ENCODE results near the gene INF2.

INF2 gene

DNA sequence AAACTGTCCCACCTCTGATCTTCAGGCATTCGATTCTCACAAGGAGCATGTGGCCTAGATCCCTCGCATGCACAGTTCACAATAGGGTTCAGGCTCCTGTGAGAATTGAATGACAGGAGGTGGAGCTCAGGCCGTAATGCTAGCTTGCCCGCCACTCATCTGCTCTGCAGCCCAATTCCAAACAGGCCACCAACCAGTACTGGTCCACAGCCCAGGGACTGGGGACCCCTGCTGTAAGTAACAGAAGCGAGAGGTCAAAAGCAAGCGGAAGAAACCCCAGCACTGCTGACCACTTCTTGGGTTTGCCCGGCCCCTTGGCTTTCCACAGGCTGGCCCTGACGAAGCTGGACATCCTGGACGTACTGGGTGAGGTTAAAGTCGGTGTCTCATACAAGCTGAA, 55.1 kb downstream of the INF2 start (continued):
- no peak for TF ChIP-seq RARB (CRISPR knock-in tag; IDR thresholded peaks at IDR 0.05)
- no peak for TF ChIP-seq CSDC2 (CRISPR knock-in tag; IDR thresholded peaks at IDR 0.05)
- no peak for TF ChIP-seq ISL1 (CRISPR knock-in tag; IDR thresholded peaks at IDR 0.05)

DNA sequence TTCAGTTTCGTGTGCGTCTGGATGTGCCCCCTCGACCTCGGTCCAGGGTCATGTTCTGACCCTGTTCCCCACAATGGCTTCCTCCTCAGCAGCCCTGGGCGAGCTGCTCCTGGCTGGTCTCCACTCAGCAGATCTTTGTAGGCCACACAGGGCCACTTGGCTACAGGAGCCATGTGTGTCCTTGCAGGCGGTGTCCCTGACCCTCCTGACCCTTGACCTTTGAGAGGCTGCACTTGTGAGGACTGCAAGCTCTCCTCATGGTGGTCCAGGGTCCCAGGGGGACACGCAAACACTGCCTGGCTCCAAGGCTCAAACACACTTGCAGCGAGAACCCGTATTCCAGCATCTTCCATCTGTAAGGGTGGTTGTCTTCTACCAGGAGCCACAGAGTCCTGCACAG, 56.0 kb downstream of the INF2 start:
- no peak for TF ChIP-seq ARNTL (CRISPR knock-in tag; IDR thresholded peaks at IDR 0.05; ENCODE audit: borderline replicate concordance, low read depth)
- no peak for TF ChIP-seq SNAI2 (CRISPR knock-in tag; IDR thresholded peaks at IDR 0.05)
- TF ChIP-seq, protein P1, sequence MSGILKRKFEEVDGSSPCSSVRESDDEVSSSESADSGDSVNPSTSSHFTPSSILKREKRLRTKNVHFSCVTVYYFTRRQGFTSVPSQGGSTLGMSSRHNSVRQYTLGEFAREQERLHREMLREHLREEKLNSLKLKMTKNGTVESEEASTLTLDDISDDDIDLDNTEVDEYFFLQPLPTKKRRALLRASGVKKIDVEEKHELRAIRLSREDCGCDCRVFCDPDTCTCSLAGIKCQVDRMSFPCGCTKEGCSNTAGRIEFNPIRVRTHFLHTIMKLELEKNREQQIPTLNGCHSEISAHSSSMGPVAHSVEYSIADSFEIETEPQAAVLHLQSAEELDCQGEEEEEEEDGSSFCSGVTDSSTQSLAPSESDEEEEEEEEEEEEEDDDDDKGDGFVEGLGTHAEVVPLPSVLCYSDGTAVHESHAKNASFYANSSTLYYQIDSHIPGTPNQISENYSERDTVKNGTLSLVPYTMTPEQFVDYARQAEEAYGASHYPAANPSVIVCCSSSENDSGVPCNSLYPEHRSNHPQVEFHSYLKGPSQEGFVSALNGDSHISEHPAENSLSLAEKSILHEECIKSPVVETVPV (CRISPR knock-in tag; IDR thresholded peaks at IDR 0.05): no peak
- TF ChIP-seq ESRRG (CRISPR knock-in tag; IDR thresholded peaks at IDR 0.05): no peak
- TF ChIP-seq CSDC2 (CRISPR knock-in tag; IDR thresholded peaks at IDR 0.05): no peak
- TF ChIP-seq GLIS3 (CRISPR knock-in tag; IDR thresholded peaks at IDR 0.05): no peak
- no peak for TF ChIP-seq TCF4 (CRISPR knock-in tag; IDR thresholded peaks at IDR 0.05; ENCODE audit: borderline replicate concordance)
- TF ChIP-seq ZC3H10 (CRISPR knock-in tag; IDR thresholded peaks at IDR 0.05): no peak
- no peak for TF ChIP-seq ZFP3 (CRISPR knock-in tag; IDR thresholded peaks at IDR 0.05)
- TF ChIP-seq ZNF8 (CRISPR knock-in tag; IDR thresholded peaks at IDR 0.05): no peak
- TF ChIP-seq, protein P2, sequence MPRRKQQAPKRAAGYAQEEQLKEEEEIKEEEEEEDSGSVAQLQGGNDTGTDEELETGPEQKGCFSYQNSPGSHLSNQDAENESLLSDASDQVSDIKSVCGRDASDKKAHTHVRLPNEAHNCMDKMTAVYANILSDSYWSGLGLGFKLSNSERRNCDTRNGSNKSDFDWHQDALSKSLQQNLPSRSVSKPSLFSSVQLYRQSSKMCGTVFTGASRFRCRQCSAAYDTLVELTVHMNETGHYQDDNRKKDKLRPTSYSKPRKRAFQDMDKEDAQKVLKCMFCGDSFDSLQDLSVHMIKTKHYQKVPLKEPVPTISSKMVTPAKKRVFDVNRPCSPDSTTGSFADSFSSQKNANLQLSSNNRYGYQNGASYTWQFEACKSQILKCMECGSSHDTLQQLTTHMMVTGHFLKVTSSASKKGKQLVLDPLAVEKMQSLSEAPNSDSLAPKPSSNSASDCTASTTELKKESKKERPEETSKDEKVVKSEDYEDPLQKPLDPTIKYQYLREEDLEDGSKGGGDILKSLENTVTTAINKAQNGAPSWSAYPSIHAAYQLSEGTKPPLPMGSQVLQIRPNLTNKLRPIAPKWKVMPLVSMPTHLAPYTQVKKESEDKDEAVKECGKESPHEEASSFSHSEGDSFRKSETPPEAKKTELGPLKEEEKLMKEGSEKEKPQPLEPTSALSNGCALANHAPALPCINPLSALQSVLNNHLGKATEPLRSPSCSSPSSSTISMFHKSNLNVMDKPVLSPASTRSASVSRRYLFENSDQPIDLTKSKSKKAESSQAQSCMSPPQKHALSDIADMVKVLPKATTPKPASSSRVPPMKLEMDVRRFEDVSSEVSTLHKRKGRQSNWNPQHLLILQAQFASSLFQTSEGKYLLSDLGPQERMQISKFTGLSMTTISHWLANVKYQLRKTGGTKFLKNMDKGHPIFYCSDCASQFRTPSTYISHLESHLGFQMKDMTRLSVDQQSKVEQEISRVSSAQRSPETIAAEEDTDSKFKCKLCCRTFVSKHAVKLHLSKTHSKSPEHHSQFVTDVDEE (CRISPR knock-in tag; IDR thresholded peaks at IDR 0.05): no peak
- no peak for TF ChIP-seq RARB (CRISPR knock-in tag; IDR thresholded peaks at IDR 0.05)
- no peak for TF ChIP-seq ZNF565 (CRISPR knock-in tag; conservative IDR thresholded peaks at IDR 0.05; ENCODE audit: low read depth)
- no peak for TF ChIP-seq TOX (CRISPR knock-in tag; IDR thresholded peaks at IDR 0.05; ENCODE audit: borderline replicate concordance)
- TF ChIP-seq PPARA (CRISPR knock-in tag; IDR thresholded peaks at IDR 0.05; ENCODE audit: borderline replicate concordance): no peak

DNA sequence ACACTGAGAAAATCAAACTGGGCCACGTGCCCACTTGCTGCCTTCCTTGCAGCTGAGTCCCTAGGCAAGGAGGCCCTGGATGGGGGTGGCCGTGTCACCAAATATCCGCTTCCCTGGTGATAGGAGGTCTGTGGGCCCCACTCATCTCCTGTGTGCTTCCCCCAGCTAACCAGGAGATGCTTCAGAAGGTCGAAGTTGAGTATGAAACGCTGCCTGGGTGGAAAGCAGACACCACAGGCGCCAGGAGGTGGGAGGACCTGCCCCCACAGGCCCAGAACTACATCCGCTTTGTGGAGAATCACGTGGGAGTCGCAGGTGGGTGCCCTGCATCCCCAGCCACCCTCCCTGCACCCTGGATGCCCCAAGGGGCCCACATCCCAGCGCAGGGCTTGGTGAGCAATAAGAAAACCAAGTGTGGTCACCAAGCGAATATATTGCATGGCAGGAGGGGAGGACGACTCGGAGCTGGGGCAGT, 56.7 kb downstream of the INF2 start:
- ATAC-seq: no peak
- TF ChIP-seq ISL1 (CRISPR knock-in tag; IDR thresholded peaks at IDR 0.05) (no peak), ZNF8 (CRISPR knock-in tag; IDR thresholded peaks at IDR 0.05) (no peak), OSR1 (CRISPR knock-in tag; IDR thresholded peaks at IDR 0.05) (no peak)

More for the DNA sequence above, 56.0 kb downstream of the INF2 start:
- no peak for ATAC-seq

DNA sequence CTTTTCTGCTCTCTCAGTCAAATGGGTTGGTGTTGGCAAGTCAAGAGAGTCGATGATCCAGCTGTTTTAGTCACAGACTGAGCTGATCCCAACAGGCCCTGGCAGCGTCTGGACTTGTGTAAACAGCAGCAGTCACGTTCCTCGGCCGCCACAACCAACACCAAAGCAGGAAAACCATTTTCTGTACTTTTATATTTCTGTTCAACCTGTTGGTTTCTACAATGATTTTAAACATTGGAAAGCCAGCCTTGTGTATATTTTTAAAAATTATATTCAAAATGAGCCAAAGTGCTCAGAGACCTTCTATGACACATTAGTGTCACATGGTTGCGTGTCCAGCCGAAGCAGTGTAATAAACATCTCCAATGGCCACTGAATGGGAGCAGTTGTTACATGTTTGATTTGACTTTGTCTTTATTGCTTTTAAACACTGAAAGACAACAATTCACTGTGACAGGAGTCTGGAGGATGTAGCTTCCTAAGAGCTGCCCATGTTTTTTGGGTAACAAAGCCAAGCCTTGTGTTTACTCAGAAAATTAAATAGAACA, 57.6 kb downstream of the INF2 start:
- no peak for TF ChIP-seq OSR1 (CRISPR knock-in tag; IDR thresholded peaks at IDR 0.05)
- no peak for TF ChIP-seq CSDC2 (CRISPR knock-in tag; IDR thresholded peaks at IDR 0.05)
- no peak for TF ChIP-seq PPARA (CRISPR knock-in tag; IDR thresholded peaks at IDR 0.05; ENCODE audit: borderline replicate concordance)
- no peak for TF ChIP-seq ESRRG (CRISPR knock-in tag; IDR thresholded peaks at IDR 0.05)
- TF ChIP-seq, protein P2 (CRISPR knock-in tag; IDR thresholded peaks at IDR 0.05): no peak
- TF ChIP-seq, protein P1 (CRISPR knock-in tag; IDR thresholded peaks at IDR 0.05): no peak
- TF ChIP-seq BACH2 (CRISPR knock-in tag; IDR thresholded peaks at IDR 0.05; ENCODE audit: borderline replicate concordance): no peak
- TF ChIP-seq ISL1 (CRISPR knock-in tag; IDR thresholded peaks at IDR 0.05): no peak
- TF ChIP-seq RARB (CRISPR knock-in tag; IDR thresholded peaks at IDR 0.05): no peak
- no peak for ATAC-seq

All from SK-N-SH treated with all-trans-retinoic acid at 6 μM for 48 hours (cell line).